ENCODE data around the gene PSMB9. TPM values are rescaled to one million over a fixed set of nuclear protein-coding genes. Genes with fewer than 3 reads are reported as not detected.

Gene PSMB9
- 27.2 and 33.0 TPM in 2 replicates for total RNA-seq

DNA sequence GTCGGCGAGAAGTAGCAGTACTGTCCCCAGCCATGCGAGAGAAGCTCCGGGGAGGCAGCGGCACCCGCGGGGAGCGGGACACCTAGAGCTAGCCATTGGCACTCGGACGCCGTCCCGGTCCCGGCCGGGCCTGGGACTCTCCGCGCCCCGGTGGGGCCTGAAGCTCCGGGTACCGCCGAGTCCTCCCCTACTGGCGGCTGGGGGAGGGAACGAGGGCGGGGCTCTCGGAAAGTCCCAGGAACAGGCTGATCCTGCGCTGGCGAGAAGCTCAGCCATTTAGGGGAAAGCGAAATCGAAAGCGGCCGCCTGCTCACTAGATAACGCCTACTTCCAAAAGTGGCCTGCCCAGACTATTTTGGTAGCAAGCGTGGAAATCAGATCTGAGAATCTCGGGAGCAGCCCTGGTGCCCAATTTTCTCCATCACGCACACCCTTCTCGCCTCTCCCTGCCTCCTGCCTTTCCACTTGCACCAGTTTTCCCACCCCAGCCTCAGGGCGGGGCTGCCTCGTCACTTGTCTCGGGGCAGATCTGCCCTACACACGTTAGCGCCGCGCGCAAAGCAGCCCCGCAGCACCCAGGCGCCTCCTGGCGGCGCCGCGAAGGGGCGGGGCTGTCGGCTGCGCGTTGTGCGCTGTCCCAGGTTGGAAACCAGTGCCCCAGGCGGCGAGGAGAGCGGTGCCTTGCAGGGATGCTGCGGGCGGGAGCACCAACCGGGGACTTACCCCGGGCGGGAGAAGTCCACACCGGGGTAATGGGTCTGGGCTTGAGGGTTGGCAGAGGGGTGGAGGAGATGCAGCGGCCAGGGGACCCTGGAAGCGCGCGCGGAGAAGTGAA, at the start of gene PSMB9, which contains the start of gene TAP1:
Gene PSMB9, plus strand, starts transcription at position 652 of the 835 bp plus-strand sequence. Its CDS starts 38 bp downstream, at position 690.
Gene TAP1, minus strand, starts transcription at position 164 of the 835 bp plus-strand sequence. Its CDS starts 68 bp downstream, at position 96.

DNA sequence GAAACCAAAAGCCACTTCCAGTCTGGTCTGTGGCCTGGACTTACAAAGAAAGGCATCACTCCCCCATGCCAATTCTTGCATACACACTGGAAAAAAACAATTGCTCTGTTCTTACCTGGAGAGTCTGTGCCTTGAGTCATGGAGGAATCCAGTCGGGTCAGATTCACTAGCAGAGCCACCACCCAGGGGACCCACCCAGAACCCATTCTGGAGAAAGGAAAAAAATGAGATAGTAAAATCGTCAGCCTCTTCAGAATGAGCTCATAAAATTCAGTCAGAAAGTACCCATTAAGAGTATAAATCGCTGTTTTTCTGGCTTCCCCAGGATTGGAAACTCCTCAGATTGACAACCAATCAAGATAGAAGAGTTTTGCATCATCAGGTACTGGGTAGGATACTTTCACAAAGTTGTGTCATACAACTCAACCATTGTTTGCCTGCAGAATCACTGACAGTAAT, 37.2 kb upstream of the PSMB9 start, which contains the start of gene HLA-DOB:
Gene HLA-DOB, minus strand, starts transcription at position 257 of the 459 bp plus-strand sequence. Its CDS starts 51 bp downstream, at position 206.

DNA sequence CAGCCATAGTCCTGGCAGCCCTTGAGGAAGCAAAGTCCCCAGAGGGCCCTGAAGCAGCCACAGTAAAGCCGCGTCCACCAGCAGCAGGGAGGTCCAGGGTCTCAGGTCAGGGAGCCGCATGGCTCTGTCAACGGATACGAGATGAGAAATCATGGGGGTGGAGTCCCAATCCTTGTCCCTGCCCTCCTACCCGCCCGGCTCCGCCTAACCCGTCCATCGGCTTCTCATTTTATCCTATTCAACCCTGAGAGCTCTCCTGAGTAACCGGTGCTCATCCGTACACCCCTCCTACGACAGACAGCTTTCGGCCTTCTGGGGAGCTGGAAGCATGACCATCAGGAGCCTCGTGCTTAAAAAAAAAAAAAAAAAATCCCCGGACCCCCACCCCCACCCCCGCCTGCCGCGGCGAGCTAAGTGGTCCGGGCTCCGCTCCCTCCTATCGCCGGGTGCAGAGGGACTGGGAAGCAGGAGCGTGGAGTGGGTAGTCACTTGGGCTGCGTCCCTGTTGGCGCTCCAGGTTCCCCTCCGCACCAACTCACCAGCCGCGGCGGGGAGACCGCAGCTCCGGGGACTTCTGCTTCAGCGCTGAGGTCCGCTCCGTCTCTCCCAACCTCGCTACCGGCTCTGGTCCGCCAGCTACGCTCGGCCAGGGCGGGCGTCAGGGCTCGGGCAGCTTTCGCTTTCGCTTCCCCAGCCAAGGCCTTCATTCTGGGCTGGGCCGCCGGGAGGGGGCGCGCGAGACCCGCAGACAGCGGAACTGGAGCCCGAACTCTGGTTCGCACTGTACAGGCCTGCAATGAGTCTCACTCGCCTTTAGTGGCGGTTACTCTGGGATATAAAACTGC, 15.7 kb upstream of the PSMB9 start, which contains the start of gene TAP2:
Gene TAP2, minus strand, starts transcription at position 626 of the 845 bp plus-strand sequence. Its CDS starts 506 bp downstream, at position 120.

DNA sequence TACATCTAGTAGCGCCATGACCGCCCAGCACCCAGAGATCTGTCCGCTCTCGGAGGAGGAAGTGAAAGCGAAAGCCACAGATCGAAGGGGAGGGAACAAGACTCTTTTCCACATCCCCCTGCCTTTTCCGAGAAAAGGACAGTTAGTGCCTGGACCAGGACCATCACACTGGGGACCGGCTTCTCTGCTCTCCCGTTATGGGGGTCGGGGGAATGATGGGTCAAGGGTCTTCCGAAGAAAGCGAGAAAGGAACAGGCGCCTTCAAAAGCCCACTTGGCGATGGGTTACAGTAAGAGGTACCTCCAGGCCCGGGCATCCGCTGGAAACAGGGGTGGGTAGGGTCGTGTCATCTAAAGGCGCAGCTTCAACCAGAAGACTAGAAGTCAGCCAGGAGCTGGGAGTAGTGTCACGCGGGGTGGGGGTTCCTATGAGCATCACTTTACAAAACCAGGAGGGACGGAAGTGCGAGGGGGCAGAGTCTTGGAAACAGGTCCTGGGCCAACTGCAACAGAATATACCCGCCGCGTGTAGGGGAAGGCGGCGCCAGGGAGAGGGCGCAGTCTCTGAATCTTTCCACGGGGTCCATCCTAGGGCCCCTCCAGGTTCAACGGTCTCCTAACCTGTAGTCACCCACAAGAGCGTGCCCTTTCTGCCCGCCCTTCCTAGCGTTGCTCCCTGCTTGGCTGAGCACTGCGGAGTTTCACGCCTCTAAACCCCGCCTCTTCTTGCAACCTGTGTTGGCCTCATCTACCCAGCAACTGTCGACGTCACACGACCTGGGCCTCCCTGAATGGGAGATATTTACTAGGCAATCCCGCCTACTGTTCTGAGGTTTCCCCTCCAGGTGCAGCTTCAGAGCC, 9.8 kb upstream of the PSMB9 start, which contains the start of gene PSMB8:
Gene PSMB8, minus strand, starts transcription at position 69 of the 860 bp plus-strand sequence. Its CDS starts 51 bp downstream, at position 18.

Other genes with a start within 250 kb of the PSMB9 start
- not detected in 2 replicates for gene HLA-DQA1, start 216.8 kb upstream of the PSMB9 start, total RNA-seq
- gene HLA-DQB1, start 187.5 kb upstream of the PSMB9 start, total RNA-seq: not detected in 2 replicates
- not detected in 2 replicates for gene HLA-DQA2, start 112.8 kb upstream of the PSMB9 start, total RNA-seq
- gene HLA-DQB2, start 90.7 kb upstream of the PSMB9 start, total RNA-seq: not detected in 2 replicates
- 0.56 and 1.1 TPM in 2 replicates for gene HLA-DOB, start 37.2 kb upstream of the PSMB9 start, total RNA-seq
- 9.0 and 14.5 TPM in 2 replicates for gene TAP2, start 15.5 kb upstream of the PSMB9 start, total RNA-seq
- 44.7 and 54.2 TPM in 2 replicates for gene PSMB8, start 10.1 kb upstream of the PSMB9 start, total RNA-seq
- 19.2 and 19.4 TPM in 2 replicates for gene TAP1, start 488 bp upstream of the PSMB9 start, total RNA-seq
- gene HLA-DMB, start 86.8 kb downstream of the PSMB9 start, total RNA-seq: not detected in 2 replicates
- 3.9 and 4.2 TPM in 2 replicates for gene HLA-DMA, start 98.9 kb downstream of the PSMB9 start, total RNA-seq
- gene BRD2, start 114.4 kb downstream of the PSMB9 start, total RNA-seq: 112 and 121 TPM in 2 replicates
- 0.12 TPM in 1 of 2 replicates, not detected in the other for gene HLA-DOA, start 155.4 kb downstream of the PSMB9 start, total RNA-seq
- 2.8 and 7.6 TPM in 2 replicates for gene HLA-DPA1, start 219.5 kb downstream of the PSMB9 start, total RNA-seq
- gene HLA-DPB1, start 221.8 kb downstream of the PSMB9 start, total RNA-seq: 4.1 and 10.1 TPM in 2 replicates